SK-N-MC (cell line): ENCODE results near the gene OTUD3.
"Not testable (repeated sequence)": the region's sequence is repeated elsewhere in the genome, so short reads cannot be mapped to it uniquely, and the experiment has no call there.

Source experiments
- DNase-seq: peaks from one replicate; pipeline ENCODE4 v3.0.0-alpha.2; 2011; ENCODE audit warnings: low read depth, low spot score
- H3K27ac ChIP-seq: fragments of 200-600 bp; sonication (generic); 2 replicates; pipeline ENCODE4 v1.5.1; 2016; ENCODE audit warnings: mixed run types
- H3K36me3 ChIP-seq: fragments of 200-600 bp; sonication (generic); 2 replicates; pipeline ENCODE4 v1.6.1; 2017; ENCODE audit warnings: antibody characterized with exemption, low read length, mixed read lengths; ENCODE audit not compliant: insufficient read depth
- H3K4me3 ChIP-seq: fragments of 200-600 bp; sonication (generic); 2 replicates; pipeline ENCODE4 v1.5.1; 2016
- H3K9ac ChIP-seq: fragments of 200-600 bp; sonication (generic); 2 replicates; pipeline ENCODE4 v1.8.0; 2017; ENCODE audit warnings: mixed run types, mixed read lengths; ENCODE audit not compliant: insufficient read length
- H3K9me3 ChIP-seq: fragments of 200-600 bp; sonication (generic); 2 replicates; pipeline ENCODE4 v1.6.1; 2017; ENCODE audit warnings: low read depth, mild to moderate bottlenecking, antibody characterized with exemption, low read length, moderate library complexity, mixed read lengths
- EZH2 ChIP-seq: fragments of 200-600 bp; sonication (generic); IDR thresholded peaks from one replicate; pipeline ENCODE4 v1.6.1; 2017; ENCODE audit warnings: antibody characterized with exemption
- FOXP2 ChIP-seq: optimal IDR thresholded peaks from 2 replicates; pipeline ENCODE3; 2011; ENCODE audit warnings: mild to moderate bottlenecking, moderate library complexity; ENCODE audit not compliant: insufficient read depth; ENCODE audit errors: extremely low read length, control extremely low read depth
- POLR2AphosphoS5 ChIP-seq: IDR thresholded peaks from 2 replicates; pipeline ENCODE4 v1.6.1; 2012; ENCODE audit warnings: mild to moderate bottlenecking, low read depth, low read length, borderline replicate concordance

Gene OTUD3

GRCh38 chr1:19864570-19865160, 17.5 kb upstream of the OTUD3 start:
- Histone ChIP-seq H3K4me3 (no peak overlapping the region), H3K27ac (no peak overlapping the region), H3K36me3 (no peaks in the 10 kb centered on the region), H3K9ac (no peak overlapping the region), H3K9me3 (no peaks in the 10 kb centered on the region)
- no peak for TF ChIP-seq FOXP2
- TF ChIP-seq POLR2AphosphoS5: no peak
- no peak for TF ChIP-seq EZH2
- no peak for DNase-seq

- no peak for DNase-seq
- Histone ChIP-seq H3K9me3 (no peaks in the 10 kb centered on the region), H3K36me3 (no peaks in the 10 kb centered on the region), H3K4me3 (no peak overlapping the region), H3K9ac (no peak overlapping the region), H3K27ac (no peak overlapping the region)
- no peak for TF ChIP-seq POLR2AphosphoS5
- no peak for TF ChIP-seq EZH2
- no peak for TF ChIP-seq FOXP2
Observed at GRCh38 chr1:19866029-19866428, 16.2 kb upstream of the OTUD3 start.

GRCh38 chr1:19866758-19867157, 15.4 kb upstream of the OTUD3 start:
- Histone ChIP-seq H3K4me3 (no peak overlapping the region), H3K36me3 (no peaks in the 10 kb centered on the region), H3K9me3 (no peaks in the 10 kb centered on the region), H3K27ac (no peak overlapping the region), H3K9ac (no peak overlapping the region)
- no peak for DNase-seq
- TF ChIP-seq POLR2AphosphoS5: no peak
- TF ChIP-seq EZH2: no peak
- TF ChIP-seq FOXP2: no peak

GRCh38 chr1:19868575-19868974, 13.6 kb upstream of the OTUD3 start:
- not testable (repeated sequence) for H3K9me3 ChIP-seq, DNase-seq, H3K9ac ChIP-seq, H3K27ac ChIP-seq, H3K4me3 ChIP-seq, H3K36me3 ChIP-seq

- H3K27ac ChIP-seq, H3K4me3 ChIP-seq, H3K36me3 ChIP-seq, DNase-seq, H3K9ac ChIP-seq, H3K9me3 ChIP-seq: not testable (repeated sequence)
Observed at GRCh38 chr1:19869453-19869852, 12.7 kb upstream of the OTUD3 start.

GRCh38 chr1:19869929-19870328, 12.3 kb upstream of the OTUD3 start:
- no peaks in the 10 kb centered on the region for H3K36me3 ChIP-seq
- TF ChIP-seq EZH2 (no peak), POLR2AphosphoS5 (no peak), FOXP2 (no peak)
- no peak overlapping the region for H3K4me3 ChIP-seq
- no peak overlapping the region for H3K9ac ChIP-seq
- DNase-seq: no peak
- H3K9me3 ChIP-seq: no peaks in the 10 kb centered on the region
- no peak overlapping the region for H3K27ac ChIP-seq

- no peaks in the 10 kb centered on the region for H3K36me3 ChIP-seq
- DNase-seq: no peak
- H3K9ac ChIP-seq: no peak overlapping the region
- no peak overlapping the region for H3K4me3 ChIP-seq
- TF ChIP-seq FOXP2: no peak
- no peak for TF ChIP-seq EZH2
- TF ChIP-seq POLR2AphosphoS5: no peak
- peak overlapping the region; percentile 26; the same call in 1 of the 2 replicates for H3K27ac ChIP-seq
- H3K9me3 ChIP-seq: no peaks in the 10 kb centered on the region
Observed at GRCh38 chr1:19872190-19872589, 10.0 kb upstream of the OTUD3 start.

GRCh38 chr1:19877181-19877750, 4.9 kb upstream of the OTUD3 start:
- no peaks in the 10 kb centered on the region for H3K9me3 ChIP-seq
- H3K4me3 ChIP-seq: no peak overlapping the region
- TF ChIP-seq FOXP2: no peak
- no peak for TF ChIP-seq POLR2AphosphoS5
- TF ChIP-seq EZH2: no peak
- H3K27ac ChIP-seq: 0 out of 2 replicates have a peak overlapping the region, but pooled peaks have one; percentile 19
- H3K9ac ChIP-seq: no peak overlapping the region
- no peaks in the 10 kb centered on the region for H3K36me3 ChIP-seq
- DNase-seq: no peak

- DNase-seq: peak; percentile 70
- H3K9ac ChIP-seq: no peak overlapping the region
- H3K4me3 ChIP-seq: peak overlapping the region; percentile 52
- H3K27ac ChIP-seq: peak overlapping the region; percentile 92
- TF ChIP-seq EZH2: no peak
- no peak for TF ChIP-seq FOXP2
- peak; percentile 96 for TF ChIP-seq POLR2AphosphoS5
- H3K9me3 ChIP-seq: no peaks in the 10 kb centered on the region
- H3K36me3 ChIP-seq: no peaks in the 10 kb centered on the region
Observed at GRCh38 chr1:19877821-19878636, 4.2 kb upstream of the OTUD3 start.
